Erythroblast (primary cell): ENCODE data around the gene RAB29.

Experiments
- GATA1 ChIP-seq: IDR thresholded peaks from 2 replicates; pipeline ENCODE4 v1.6.1; 2011; ENCODE audit warnings: low read depth, mild to moderate bottlenecking, control low read depth, low read length, moderate library complexity
- POLR2A ChIP-seq: IDR thresholded peaks from 2 replicates; pipeline ENCODE4 v1.6.1; 2011; ENCODE audit warnings: mild to moderate bottlenecking, low read length

- TF ChIP-seq POLR2A (no peak), GATA1 (no peak)
Measured at GRCh38 chr1:205809942-205810345, 34.7 kb upstream of the RAB29 start.
